HepG2 (cell line): ENCODE measurements around the gene ANO2.

ENCODE experiments used
- CC2D1A ChIP-seq: sonication (generic); formaldehyde crosslinking; IDR thresholded peaks from 2 replicates; pipeline ENCODE4 v1.8.1; 2023; ENCODE audit warnings: mild to moderate bottlenecking, missing genetic modification reagents
- CTCF ChIP-seq: sonication (generic); formaldehyde crosslinking; IDR thresholded peaks from 2 replicates; pipeline ENCODE4 v1.5.0; 2020; ENCODE audit warnings: mild to moderate bottlenecking, missing genetic modification reagents, moderate library complexity
- GABPA ChIP-seq, 2 experiments: IDR thresholded peaks; 2 replicates each; pipeline ENCODE4 v1.6.1; 2011 to 2016; ENCODE audit warnings: low read depth in 2 of 2, low read length in 1 of 2, missing biosample characterization in 1 of 2, missing genetic modification characterization in 1 of 2
- GTF2F1 ChIP-seq: fragments of 150-350 bp; IDR thresholded peaks from 2 replicates; pipeline ENCODE4 v1.6.1; 2014; ENCODE audit warnings: low read length
- NFKB2 ChIP-seq: sonication (generic); formaldehyde crosslinking; IDR thresholded peaks from 2 replicates; pipeline ENCODE4 v1.4.0; 2020; ENCODE audit warnings: missing genetic modification reagents, borderline replicate concordance
- ZBTB42 ChIP-seq: sonication (generic); formaldehyde crosslinking; IDR thresholded peaks from 2 replicates; pipeline ENCODE4 v1.5.0; 2020; ENCODE audit warnings: mild to moderate bottlenecking, missing genetic modification reagents
- ZMYM2 ChIP-seq: sonication (generic); formaldehyde crosslinking; IDR thresholded peaks from 2 replicates; pipeline ENCODE4 v1.8.0; 2022; ENCODE audit warnings: mild to moderate bottlenecking, missing genetic modification reagents
- ZNF547 ChIP-seq: sonication (generic); formaldehyde crosslinking; IDR thresholded peaks from 2 replicates; pipeline ENCODE4 v1.5.1; 2020; ENCODE audit warnings: mild to moderate bottlenecking, missing genetic modification reagents
- ZNF644 ChIP-seq: IDR thresholded peaks from 2 replicates; pipeline ENCODE4 v1.6.1; 2016; ENCODE audit warnings: low read depth
- TF ChIP-seq, protein P1 (sequence below): sonication (generic); formaldehyde crosslinking; IDR thresholded peaks from 2 replicates; pipeline ENCODE4 v1.4.0; 2020; ENCODE audit warnings: missing genetic modification reagents, borderline replicate concordance
- TF ChIP-seq, protein P2 (sequence below): sonication (generic); formaldehyde crosslinking; IDR thresholded peaks from 2 replicates; pipeline ENCODE4 v1.4.0; 2020; ENCODE audit warnings: missing genetic modification reagents
- TF ChIP-seq, protein P3 (sequence below): IDR thresholded peaks from 2 replicates; pipeline ENCODE4 v1.6.1; 2012; ENCODE audit warnings: inconsistent platforms
- TF ChIP-seq, protein P4 (sequence below): IDR thresholded peaks from 2 replicates; pipeline ENCODE4 v1.4.0; 2020; ENCODE audit warnings: mild to moderate bottlenecking, missing genetic modification reagents

- TF ChIP-seq CTCF (CRISPR knock-in tag) (no peak), NFKB2 (CRISPR knock-in tag) (no peak), ZBTB42 (CRISPR knock-in tag) (no peak), GABPA (IDR thresholded peaks at IDR 0.05; ENCODE audit: low read depth, low read length) (no peak), GABPA (CRISPR knock-in tag; IDR thresholded peaks at IDR 0.05; ENCODE audit: low read depth) (no peak), ZNF644 (CRISPR knock-in tag) (no peak), GTF2F1 (no peak), ZMYM2 (CRISPR knock-in tag) (no peak), ZNF547 (CRISPR knock-in tag) (no peak), CC2D1A (CRISPR knock-in tag) (no peak)
- TF ChIP-seq, protein P1, sequence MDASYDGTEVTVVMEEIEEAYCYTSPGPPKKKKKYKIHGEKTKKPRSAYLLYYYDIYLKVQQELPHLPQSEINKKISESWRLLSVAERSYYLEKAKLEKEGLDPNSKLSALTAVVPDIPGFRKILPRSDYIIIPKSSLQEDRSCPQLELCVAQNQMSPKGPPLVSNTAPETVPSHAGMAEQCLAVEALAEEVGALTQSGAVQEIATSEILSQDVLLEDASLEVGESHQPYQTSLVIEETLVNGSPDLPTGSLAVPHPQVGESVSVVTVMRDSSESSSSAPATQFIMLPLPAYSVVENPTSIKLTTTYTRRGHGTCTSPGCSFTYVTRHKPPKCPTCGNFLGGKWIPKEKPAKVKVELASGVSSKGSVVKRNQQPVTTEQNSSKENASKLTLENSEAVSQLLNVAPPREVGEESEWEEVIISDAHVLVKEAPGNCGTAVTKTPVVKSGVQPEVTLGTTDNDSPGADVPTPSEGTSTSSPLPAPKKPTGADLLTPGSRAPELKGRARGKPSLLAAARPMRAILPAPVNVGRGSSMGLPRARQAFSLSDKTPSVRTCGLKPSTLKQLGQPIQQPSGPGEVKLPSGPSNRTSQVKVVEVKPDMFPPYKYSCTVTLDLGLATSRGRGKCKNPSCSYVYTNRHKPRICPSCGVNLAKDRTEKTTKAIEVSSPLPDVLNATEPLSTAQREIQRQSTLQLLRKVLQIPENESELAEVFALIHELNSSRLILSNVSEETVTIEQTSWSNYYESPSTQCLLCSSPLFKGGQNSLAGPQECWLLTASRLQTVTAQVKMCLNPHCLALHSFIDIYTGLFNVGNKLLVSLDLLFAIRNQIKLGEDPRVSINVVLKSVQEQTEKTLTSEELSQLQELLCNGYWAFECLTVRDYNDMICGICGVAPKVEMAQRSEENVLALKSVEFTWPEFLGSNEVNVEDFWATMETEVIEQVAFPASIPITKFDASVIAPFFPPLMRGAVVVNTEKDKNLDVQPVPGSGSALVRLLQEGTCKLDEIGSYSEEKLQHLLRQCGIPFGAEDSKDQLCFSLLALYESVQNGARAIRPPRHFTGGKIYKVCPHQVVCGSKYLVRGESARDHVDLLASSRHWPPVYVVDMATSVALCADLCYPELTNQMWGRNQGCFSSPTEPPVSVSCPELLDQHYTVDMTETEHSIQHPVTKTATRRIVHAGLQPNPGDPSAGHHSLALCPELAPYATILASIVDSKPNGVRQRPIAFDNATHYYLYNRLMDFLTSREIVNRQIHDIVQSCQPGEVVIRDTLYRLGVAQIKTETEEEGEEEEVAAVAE: no peak
- TF ChIP-seq, protein P2, sequence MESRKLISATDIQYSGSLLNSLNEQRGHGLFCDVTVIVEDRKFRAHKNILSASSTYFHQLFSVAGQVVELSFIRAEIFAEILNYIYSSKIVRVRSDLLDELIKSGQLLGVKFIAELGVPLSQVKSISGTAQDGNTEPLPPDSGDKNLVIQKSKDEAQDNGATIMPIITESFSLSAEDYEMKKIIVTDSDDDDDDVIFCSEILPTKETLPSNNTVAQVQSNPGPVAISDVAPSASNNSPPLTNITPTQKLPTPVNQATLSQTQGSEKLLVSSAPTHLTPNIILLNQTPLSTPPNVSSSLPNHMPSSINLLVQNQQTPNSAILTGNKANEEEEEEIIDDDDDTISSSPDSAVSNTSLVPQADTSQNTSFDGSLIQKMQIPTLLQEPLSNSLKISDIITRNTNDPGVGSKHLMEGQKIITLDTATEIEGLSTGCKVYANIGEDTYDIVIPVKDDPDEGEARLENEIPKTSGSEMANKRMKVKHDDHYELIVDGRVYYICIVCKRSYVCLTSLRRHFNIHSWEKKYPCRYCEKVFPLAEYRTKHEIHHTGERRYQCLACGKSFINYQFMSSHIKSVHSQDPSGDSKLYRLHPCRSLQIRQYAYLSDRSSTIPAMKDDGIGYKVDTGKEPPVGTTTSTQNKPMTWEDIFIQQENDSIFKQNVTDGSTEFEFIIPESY (CRISPR knock-in tag): no peak
- TF ChIP-seq, protein P3, sequence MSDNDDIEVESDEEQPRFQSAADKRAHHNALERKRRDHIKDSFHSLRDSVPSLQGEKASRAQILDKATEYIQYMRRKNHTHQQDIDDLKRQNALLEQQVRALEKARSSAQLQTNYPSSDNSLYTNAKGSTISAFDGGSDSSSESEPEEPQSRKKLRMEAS: no peak
- TF ChIP-seq, protein P4, sequence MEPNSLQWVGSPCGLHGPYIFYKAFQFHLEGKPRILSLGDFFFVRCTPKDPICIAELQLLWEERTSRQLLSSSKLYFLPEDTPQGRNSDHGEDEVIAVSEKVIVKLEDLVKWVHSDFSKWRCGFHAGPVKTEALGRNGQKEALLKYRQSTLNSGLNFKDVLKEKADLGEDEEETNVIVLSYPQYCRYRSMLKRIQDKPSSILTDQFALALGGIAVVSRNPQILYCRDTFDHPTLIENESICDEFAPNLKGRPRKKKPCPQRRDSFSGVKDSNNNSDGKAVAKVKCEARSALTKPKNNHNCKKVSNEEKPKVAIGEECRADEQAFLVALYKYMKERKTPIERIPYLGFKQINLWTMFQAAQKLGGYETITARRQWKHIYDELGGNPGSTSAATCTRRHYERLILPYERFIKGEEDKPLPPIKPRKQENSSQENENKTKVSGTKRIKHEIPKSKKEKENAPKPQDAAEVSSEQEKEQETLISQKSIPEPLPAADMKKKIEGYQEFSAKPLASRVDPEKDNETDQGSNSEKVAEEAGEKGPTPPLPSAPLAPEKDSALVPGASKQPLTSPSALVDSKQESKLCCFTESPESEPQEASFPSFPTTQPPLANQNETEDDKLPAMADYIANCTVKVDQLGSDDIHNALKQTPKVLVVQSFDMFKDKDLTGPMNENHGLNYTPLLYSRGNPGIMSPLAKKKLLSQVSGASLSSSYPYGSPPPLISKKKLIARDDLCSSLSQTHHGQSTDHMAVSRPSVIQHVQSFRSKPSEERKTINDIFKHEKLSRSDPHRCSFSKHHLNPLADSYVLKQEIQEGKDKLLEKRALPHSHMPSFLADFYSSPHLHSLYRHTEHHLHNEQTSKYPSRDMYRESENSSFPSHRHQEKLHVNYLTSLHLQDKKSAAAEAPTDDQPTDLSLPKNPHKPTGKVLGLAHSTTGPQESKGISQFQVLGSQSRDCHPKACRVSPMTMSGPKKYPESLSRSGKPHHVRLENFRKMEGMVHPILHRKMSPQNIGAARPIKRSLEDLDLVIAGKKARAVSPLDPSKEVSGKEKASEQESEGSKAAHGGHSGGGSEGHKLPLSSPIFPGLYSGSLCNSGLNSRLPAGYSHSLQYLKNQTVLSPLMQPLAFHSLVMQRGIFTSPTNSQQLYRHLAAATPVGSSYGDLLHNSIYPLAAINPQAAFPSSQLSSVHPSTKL: no peak
These were observed 366.3 kb downstream of the ANO2 start for GRCh38 chr12:5578775-5579174.
